ENCODE measurements around the gene OR5T2. TPM values are rescaled to one million over a fixed set of nuclear protein-coding genes. Genes with fewer than 3 reads are reported as not detected.
"Not testable (repeated sequence)": the region's sequence is repeated elsewhere in the genome, so short reads cannot be mapped to it uniquely, and the experiment has no call there.

The OR5T2 gene
- total RNA-seq = not detected
- not detected for polyA plus RNA-seq

DNA sequence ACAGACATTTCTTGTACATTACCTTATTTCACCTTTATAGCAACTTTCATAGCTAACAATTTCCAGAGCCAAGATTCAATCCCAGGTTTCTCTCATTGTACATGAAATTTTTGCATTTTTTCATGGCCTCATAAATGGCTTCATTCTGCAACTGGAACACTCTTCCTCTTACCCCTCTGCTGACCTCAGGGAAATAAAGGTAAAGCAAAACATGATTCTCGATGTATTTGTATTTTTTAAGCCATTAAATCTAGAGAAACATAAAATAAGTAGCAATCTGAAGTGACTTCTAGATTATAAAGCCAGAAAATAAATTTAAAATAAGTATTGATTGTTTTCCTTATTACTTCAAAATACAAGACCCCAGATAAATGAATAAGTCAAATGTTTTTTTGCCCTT, at the start of gene OR5T2:
Gene OR5T2, minus strand, starts transcription at position 101 of the 400 bp plus-strand sequence. CDS start 1,193 bp downstream, outside the sequence.
- Histone ChIP-seq H3K9me3 (ENCODE audit: control insufficient read depth in 1 of 2, low read length in 2 of 2) (no peaks in the 10 kb centered on the region), H3K27ac (ENCODE audit: low read depth, low read length) (no peak within 1 kb of the TSS), H3K4me1 (ENCODE audit: insufficient read depth, low read length) (no peaks in the 10 kb centered on the region), H3K4me3 (ENCODE audit: low read length in 2 of 2) (no peak within 1 kb of the TSS), H3K36me3 (ENCODE audit: insufficient read depth, low read length) (no peaks in the 10 kb centered on the region), H3K27me3 (ENCODE audit: insufficient read depth, low read length) (no peaks in the 10 kb centered on the region)
- POLR2A ChIA-PET (ENCODE audit: partially characterized antibody) = no interaction called here
- CTCF ChIA-PET (ENCODE audit: partially characterized antibody) = no interaction called here
- DNase-seq = no peak
- no peaks in the 10 kb centered on the region for H3K4me1 Mint-ChIP-seq
- no peaks in the 10 kb centered on the region for H3K27me3 Mint-ChIP-seq
- H3K4me3 Mint-ChIP-seq = no peak within 1 kb of the TSS
- no peak within 1 kb of the TSS for H3K27ac Mint-ChIP-seq
- intact Hi-C loops (cut with micrococcal nuclease) = no loop called here
- no peaks in the 10 kb centered on the region for H3K36me3 Mint-ChIP-seq
- peaks cover 2 to 31% (median 13%) of the 10 kb centered on the region in 8 donors for H3K9me3 Mint-ChIP-seq

DNA sequence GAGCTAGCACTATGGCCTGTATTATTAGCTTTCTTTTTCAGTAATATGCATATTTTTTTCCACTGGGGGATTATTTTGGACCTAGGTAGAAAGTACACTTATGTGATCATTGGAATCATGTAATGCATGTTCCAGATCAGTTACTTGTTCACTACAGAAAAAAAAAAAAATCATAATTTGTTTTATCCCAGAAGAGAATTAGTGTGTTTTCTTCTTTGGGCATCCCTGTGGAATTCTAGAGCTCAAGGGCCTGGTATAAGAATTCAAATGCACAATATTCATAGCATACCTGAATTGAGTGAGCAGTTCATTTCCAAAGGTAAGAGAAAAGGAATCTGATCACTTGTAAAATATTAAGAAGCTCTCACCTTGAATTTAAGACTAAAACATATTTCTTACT, 39.8 kb upstream of the OR5T2 start, which contains the start of gene OR5T1:
Gene OR5T1, plus strand, starts transcription at position 301 of the 400 bp plus-strand sequence. CDS start 1,485 bp downstream, outside the sequence.
- POLR2A ChIA-PET (ENCODE audit: partially characterized antibody) = no interaction called here
- Mint-ChIP-seq H3K9me3 (peaks cover 0 to 19% (median 11%) of the 10 kb centered on the region in 8 donors), H3K36me3 (no peaks in the 10 kb centered on the region), H3K27me3 (no peaks in the 10 kb centered on the region), H3K4me3 (no peak within 1 kb of the TSS), H3K27ac (no peak within 1 kb of the TSS), H3K4me1 (no peaks in the 10 kb centered on the region)
- DNase-seq = no peak
- CTCF ChIA-PET (ENCODE audit: partially characterized antibody) = no interaction called here
- Histone ChIP-seq H3K4me1 (ENCODE audit: insufficient read depth, low read length) (no peaks in the 10 kb centered on the region), H3K4me3 (ENCODE audit: low read length in 2 of 2) (no peak within 1 kb of the TSS), H3K36me3 (ENCODE audit: insufficient read depth, low read length) (no peaks in the 10 kb centered on the region), H3K27ac (ENCODE audit: low read depth, low read length) (no peak within 1 kb of the TSS), H3K9me3 (ENCODE audit: control insufficient read depth in 1 of 2, low read length in 2 of 2) (no peaks in the 10 kb centered on the region), H3K27me3 (ENCODE audit: insufficient read depth, low read length) (no peaks in the 10 kb centered on the region)
- intact Hi-C loops (cut with micrococcal nuclease) = no loop called here

DNA sequence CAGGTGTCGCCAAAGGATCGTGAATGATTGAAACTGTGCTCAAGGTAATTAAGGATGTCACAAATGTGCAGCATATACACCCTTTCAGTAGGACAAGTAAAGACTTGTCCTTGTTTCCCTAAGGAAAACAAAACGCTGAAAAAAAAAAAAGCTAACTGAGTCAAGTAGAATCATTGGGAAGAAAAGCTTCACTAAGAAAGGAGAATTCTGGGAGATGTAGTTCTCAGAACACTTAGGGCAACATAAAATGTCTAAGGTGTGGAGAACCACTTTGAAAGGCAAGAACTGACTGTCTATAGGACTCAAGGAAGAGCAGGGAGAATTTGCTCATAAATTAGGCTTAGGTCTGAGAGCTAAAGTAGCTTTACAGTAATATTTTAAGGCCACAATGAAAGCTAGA, 37.0 kb upstream of the OR5T2 start:
- intact Hi-C loops (cut with micrococcal nuclease) = no loop called here
- Mint-ChIP-seq H3K36me3 (no peaks in the 10 kb centered on the region), H3K9me3 (peaks cover 0 to 24% (median 18%) of the 10 kb centered on the region in 8 donors), H3K27ac (no peak overlapping the region), H3K4me1 (no peaks in the 10 kb centered on the region), H3K27me3 (no peaks in the 10 kb centered on the region), H3K4me3 (no peak overlapping the region)
- no peaks in the 10 kb centered on the region for H3K4me1 ChIP-seq (ENCODE audit: insufficient read depth, low read length)
- POLR2A ChIA-PET (ENCODE audit: partially characterized antibody) = no interaction called here
- no peak for DNase-seq
- no peak overlapping the region for H3K27ac ChIP-seq (ENCODE audit: low read depth, low read length)
- H3K36me3 ChIP-seq (ENCODE audit: insufficient read depth, low read length) = no peaks in the 10 kb centered on the region
- H3K9me3 ChIP-seq (ENCODE audit: control insufficient read depth in 1 of 2, low read length in 2 of 2) = peaks cover 0 to 4% of the 10 kb centered on the region in 2 donors
- CTCF ChIA-PET (ENCODE audit: partially characterized antibody) = no interaction called here
- no peaks in the 10 kb centered on the region for H3K27me3 ChIP-seq (ENCODE audit: insufficient read depth, low read length)
- no peak overlapping the region for H3K4me3 ChIP-seq (ENCODE audit: low read length in 2 of 2)

DNA sequence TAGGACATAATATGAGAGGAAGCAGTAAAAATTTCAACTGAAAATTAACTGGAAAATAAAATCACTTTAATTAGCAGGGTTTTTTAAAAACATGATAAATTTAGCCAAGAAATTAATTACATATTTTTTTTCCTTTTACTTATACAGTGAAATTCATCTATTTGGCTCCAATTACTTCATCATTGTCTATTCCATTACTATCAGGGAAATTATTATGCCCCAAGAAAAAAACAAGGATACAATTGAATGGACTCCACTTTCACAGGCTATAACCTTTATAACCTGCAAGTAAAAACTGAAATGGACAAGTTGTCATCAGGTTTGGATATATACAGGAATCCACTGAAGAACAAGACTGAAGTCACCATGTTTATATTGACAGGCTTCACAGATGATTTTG, 17.9 kb upstream of the OR5T2 start, which contains the start of gene OR5T3:
Gene OR5T3, plus strand, starts transcription at position 301 of the 400 bp plus-strand sequence. Its CDS starts 0 bp downstream, at position 301.
- Mint-ChIP-seq H3K4me3 (no peak within 1 kb of the TSS), H3K27ac (no peak within 1 kb of the TSS), H3K36me3 (no peaks in the 10 kb centered on the region), H3K4me1 (no peaks in the 10 kb centered on the region), H3K9me3 (peaks cover 0 to 29% (median 8%) of the 10 kb centered on the region in 8 donors), H3K27me3 (no peaks in the 10 kb centered on the region)
- Histone ChIP-seq H3K27me3 (ENCODE audit: insufficient read depth, low read length) (no peaks in the 10 kb centered on the region), H3K36me3 (ENCODE audit: insufficient read depth, low read length) (no peaks in the 10 kb centered on the region), H3K27ac (ENCODE audit: low read depth, low read length) (no peak within 1 kb of the TSS), H3K9me3 (ENCODE audit: control insufficient read depth in 1 of 2, low read length in 2 of 2) (no peaks in the 10 kb centered on the region), H3K4me3 (ENCODE audit: low read length in 2 of 2) (no peak within 1 kb of the TSS), H3K4me1 (ENCODE audit: insufficient read depth, low read length) (no peaks in the 10 kb centered on the region)
- intact Hi-C loops (cut with micrococcal nuclease) = no loop called here
- DNase-seq = no peak
- ChIA-PET POLR2A (ENCODE audit: partially characterized antibody) (no interaction called here), CTCF (ENCODE audit: partially characterized antibody) (no interaction called here)

DNA sequence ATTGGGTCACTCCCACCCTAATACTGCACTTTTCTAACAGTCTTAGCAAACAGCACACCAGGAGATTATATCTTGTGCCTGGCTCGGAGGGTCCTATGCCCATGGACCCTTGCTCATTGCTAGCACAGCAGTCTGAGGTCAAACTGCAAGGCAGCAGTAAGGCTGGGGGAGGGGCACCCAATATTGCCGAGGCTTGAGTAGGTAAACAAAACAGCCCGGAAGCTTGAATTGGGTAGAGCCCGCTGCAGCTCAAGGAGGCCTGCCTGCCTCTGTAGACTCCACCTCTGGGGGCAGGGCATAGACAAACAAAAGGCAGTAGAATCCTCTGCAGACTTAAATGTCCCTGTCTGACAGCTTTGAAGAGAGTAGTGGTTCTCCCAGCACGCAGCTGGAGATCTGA, 14.3 kb downstream of the OR5T2 start:
- CTCF ChIA-PET (ENCODE audit: partially characterized antibody); POLR2A ChIA-PET (ENCODE audit: partially characterized antibody); H3K36me3 Mint-ChIP-seq; H3K36me3 ChIP-seq (ENCODE audit: insufficient read depth, low read length); H3K27ac Mint-ChIP-seq; H3K4me1 ChIP-seq (ENCODE audit: insufficient read depth, low read length); H3K27me3 Mint-ChIP-seq; H3K4me3 Mint-ChIP-seq; H3K27me3 ChIP-seq (ENCODE audit: insufficient read depth, low read length); H3K4me3 ChIP-seq (ENCODE audit: low read length in 2 of 2); DNase-seq; H3K27ac ChIP-seq (ENCODE audit: low read depth, low read length); intact Hi-C loops (cut with micrococcal nuclease); H3K9me3 ChIP-seq (ENCODE audit: control insufficient read depth in 1 of 2, low read length in 2 of 2); H3K4me1 Mint-ChIP-seq: not testable (repeated sequence)
- H3K9me3 Mint-ChIP-seq = peaks cover 6 to 56% (median 33%) of the 10 kb centered on the region in 8 donors

DNA sequence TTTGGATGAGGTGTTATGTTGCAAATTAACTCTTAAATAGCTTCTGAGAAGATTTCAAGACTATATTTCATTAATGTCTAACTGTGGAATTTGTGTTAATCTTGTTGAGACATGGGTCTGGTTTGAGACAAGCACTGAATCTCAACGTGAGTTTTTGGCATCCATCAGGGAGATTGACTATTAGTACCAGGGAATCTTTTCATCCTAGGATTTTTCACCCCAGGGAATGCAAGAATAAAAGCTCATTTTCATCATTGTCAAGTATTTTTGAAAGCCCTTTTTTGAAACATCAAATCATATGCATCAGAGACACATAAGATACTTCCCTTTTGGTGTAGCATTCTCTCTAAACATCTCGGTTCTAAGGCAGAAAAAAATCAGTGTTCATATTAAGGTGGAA, 19.5 kb downstream of the OR5T2 start:
- Mint-ChIP-seq H3K27me3 (no peaks in the 10 kb centered on the region), H3K4me3 (no peak overlapping the region), H3K9me3 (peaks cover 2 to 41% (median 32%) of the 10 kb centered on the region in 8 donors), H3K27ac (no peak overlapping the region), H3K4me1 (no peaks in the 10 kb centered on the region), H3K36me3 (no peaks in the 10 kb centered on the region)
- H3K27me3 ChIP-seq (ENCODE audit: insufficient read depth, low read length) = no peaks in the 10 kb centered on the region
- ChIA-PET POLR2A (ENCODE audit: partially characterized antibody) (no interaction called here), CTCF (ENCODE audit: partially characterized antibody) (no interaction called here)
- H3K9me3 ChIP-seq (ENCODE audit: control insufficient read depth in 1 of 2, low read length in 2 of 2) = no peaks in the 10 kb centered on the region
- no peak overlapping the region for H3K27ac ChIP-seq (ENCODE audit: low read depth, low read length)
- no peak for DNase-seq
- H3K36me3 ChIP-seq (ENCODE audit: insufficient read depth, low read length) = no peaks in the 10 kb centered on the region
- intact Hi-C loops (cut with micrococcal nuclease) = no loop called here
- no peaks in the 10 kb centered on the region for H3K4me1 ChIP-seq (ENCODE audit: insufficient read depth, low read length)
- H3K4me3 ChIP-seq (ENCODE audit: low read length in 2 of 2) = no peak overlapping the region

DNA sequence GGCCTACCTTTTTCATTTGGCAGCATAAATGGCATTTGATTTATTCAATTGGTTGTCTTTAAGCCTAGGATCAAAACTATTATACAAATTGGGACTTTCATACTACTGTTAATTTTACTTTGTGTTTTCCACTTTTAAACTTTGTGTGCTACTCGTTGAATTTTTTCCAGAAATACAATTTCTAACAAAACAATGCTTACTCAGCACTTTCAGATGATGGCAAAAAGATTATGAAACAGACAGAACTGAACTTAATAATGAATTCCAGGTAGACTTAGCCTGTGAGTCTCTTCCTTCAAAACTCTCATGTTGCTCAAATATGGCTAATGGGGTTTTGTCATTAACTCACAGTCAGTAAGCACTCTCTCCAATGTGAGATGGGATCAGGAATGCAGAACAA, 26.3 kb downstream of the OR5T2 start:
- CTCF ChIA-PET (ENCODE audit: partially characterized antibody) = no interaction called here
- intact Hi-C loops (cut with micrococcal nuclease) = no loop called here
- no peaks in the 10 kb centered on the region for H3K36me3 Mint-ChIP-seq
- Histone ChIP-seq H3K36me3 (ENCODE audit: insufficient read depth, low read length) (no peaks in the 10 kb centered on the region), H3K27ac (ENCODE audit: low read depth, low read length) (no peak overlapping the region), H3K4me3 (ENCODE audit: low read length in 2 of 2) (no peak overlapping the region), H3K4me1 (ENCODE audit: insufficient read depth, low read length) (no peaks in the 10 kb centered on the region), H3K9me3 (ENCODE audit: control insufficient read depth in 1 of 2, low read length in 2 of 2) (no peaks in the 10 kb centered on the region), H3K27me3 (ENCODE audit: insufficient read depth, low read length) (no peaks in the 10 kb centered on the region)
- peaks cover 0 to 26% (median 13%) of the 10 kb centered on the region in 8 donors for H3K9me3 Mint-ChIP-seq
- H3K27me3 Mint-ChIP-seq = no peaks in the 10 kb centered on the region
- no peak overlapping the region for H3K4me3 Mint-ChIP-seq
- no peak overlapping the region for H3K27ac Mint-ChIP-seq
- no peak for DNase-seq
- H3K4me1 Mint-ChIP-seq = no peaks in the 10 kb centered on the region
- POLR2A ChIA-PET (ENCODE audit: partially characterized antibody) = no interaction called here

DNA sequence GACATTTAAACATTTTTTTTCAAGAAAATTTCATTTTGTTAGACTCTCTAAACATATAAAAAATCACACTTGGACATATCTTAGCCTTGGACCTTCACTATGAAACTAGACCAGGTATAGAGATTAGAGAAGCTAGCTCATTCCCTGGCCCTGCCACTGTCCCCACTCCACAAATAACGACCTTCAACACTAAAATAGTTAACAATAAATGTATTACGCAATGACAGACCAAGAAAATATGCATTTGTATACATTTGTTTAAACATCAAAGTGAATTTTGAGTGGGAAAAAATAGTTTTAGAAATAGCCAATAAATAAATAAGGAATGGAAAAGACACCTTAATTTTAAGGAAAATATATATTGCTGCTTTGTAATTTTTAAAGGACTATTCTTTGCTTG, 36.7 kb downstream of the OR5T2 start:
- intact Hi-C loops (cut with micrococcal nuclease) = no loop called here
- POLR2A ChIA-PET (ENCODE audit: partially characterized antibody) = no interaction called here
- Mint-ChIP-seq H3K9me3 (peaks cover 0 to 13% (median 7%) of the 10 kb centered on the region in 8 donors), H3K36me3 (no peaks in the 10 kb centered on the region), H3K4me3 (no peak overlapping the region), H3K27me3 (no peaks in the 10 kb centered on the region), H3K4me1 (no peaks in the 10 kb centered on the region), H3K27ac (no peak overlapping the region)
- DNase-seq = no peak
- H3K9me3 ChIP-seq (ENCODE audit: control insufficient read depth in 1 of 2, low read length in 2 of 2) = no peaks in the 10 kb centered on the region
- H3K4me1 ChIP-seq (ENCODE audit: insufficient read depth, low read length) = no peaks in the 10 kb centered on the region
- no peak overlapping the region for H3K27ac ChIP-seq (ENCODE audit: low read depth, low read length)
- no peaks in the 10 kb centered on the region for H3K36me3 ChIP-seq (ENCODE audit: insufficient read depth, low read length)
- no peak overlapping the region for H3K4me3 ChIP-seq (ENCODE audit: low read length in 2 of 2)
- no peaks in the 10 kb centered on the region for H3K27me3 ChIP-seq (ENCODE audit: insufficient read depth, low read length)
- CTCF ChIA-PET (ENCODE audit: partially characterized antibody) = no interaction called here
